ENCODE results near the gene TYRO3. TPM values are rescaled to one million over a fixed set of nuclear protein-coding genes. Genes with fewer than 3 reads are reported as not detected.

Gene TYRO3
- total and polyA plus RNA-seq, 11 donors, result 2.5 to 15.4 (median 3.7) TPM

DNA sequence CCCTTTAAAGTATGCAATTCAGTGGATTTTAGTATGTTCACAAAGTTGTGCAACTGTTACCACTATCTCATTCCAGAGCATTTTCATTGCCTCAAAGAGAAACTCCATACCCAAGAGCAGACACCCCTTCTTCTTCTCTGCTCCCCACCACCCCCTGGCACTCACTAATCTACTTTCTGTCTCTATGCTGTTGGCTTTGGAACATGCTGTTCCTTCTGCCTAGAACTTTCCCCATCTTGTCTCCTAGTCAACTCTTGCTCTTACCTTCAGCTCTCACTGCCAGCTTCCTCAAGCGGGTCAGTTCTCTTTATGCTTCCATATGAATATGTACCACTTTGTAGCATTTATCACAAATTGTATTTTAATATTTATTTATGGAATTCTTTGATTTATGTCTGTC, 50.1 kb downstream of the TYRO3 start:
- Histone ChIP-seq H3K4me3 (no peak overlapping the region), H3K4me1 (peaks cover 0 to 7% (median 5%) of the 10 kb centered on the region in 12 donors), H3K27ac (no peak overlapping the region), H3K27me3 (no peaks in the 10 kb centered on the region), H3K9me3 (peaks cover 0 to 3% (median 0%) of the 10 kb centered on the region in 12 donors), H3K36me3 (no peaks in the 10 kb centered on the region)
- 89 to 100% (median 95%) methylated on average over 1 of the region's 1 CpG for WGBS, 4 donors
- intact Hi-C loops (cut with DNase I), result loop anchor here in 4 of 10 donors (5.0 to 10.0 kb wide), 4 partner anchors 56 to 206 kb away; partner anchors contain the start of gene MGA (in 1 of the 4)
- TF ChIP-seq POLR2A (IDR thresholded peaks at IDR 0.05), result no peak
- TF ChIP-seq, protein P1, sequence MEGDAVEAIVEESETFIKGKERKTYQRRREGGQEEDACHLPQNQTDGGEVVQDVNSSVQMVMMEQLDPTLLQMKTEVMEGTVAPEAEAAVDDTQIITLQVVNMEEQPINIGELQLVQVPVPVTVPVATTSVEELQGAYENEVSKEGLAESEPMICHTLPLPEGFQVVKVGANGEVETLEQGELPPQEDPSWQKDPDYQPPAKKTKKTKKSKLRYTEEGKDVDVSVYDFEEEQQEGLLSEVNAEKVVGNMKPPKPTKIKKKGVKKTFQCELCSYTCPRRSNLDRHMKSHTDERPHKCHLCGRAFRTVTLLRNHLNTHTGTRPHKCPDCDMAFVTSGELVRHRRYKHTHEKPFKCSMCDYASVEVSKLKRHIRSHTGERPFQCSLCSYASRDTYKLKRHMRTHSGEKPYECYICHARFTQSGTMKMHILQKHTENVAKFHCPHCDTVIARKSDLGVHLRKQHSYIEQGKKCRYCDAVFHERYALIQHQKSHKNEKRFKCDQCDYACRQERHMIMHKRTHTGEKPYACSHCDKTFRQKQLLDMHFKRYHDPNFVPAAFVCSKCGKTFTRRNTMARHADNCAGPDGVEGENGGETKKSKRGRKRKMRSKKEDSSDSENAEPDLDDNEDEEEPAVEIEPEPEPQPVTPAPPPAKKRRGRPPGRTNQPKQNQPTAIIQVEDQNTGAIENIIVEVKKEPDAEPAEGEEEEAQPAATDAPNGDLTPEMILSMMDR (IDR thresholded peaks at IDR 0.05), result no peak
- ATAC-seq, result no peak
- no peak for DNase-seq

DNA sequence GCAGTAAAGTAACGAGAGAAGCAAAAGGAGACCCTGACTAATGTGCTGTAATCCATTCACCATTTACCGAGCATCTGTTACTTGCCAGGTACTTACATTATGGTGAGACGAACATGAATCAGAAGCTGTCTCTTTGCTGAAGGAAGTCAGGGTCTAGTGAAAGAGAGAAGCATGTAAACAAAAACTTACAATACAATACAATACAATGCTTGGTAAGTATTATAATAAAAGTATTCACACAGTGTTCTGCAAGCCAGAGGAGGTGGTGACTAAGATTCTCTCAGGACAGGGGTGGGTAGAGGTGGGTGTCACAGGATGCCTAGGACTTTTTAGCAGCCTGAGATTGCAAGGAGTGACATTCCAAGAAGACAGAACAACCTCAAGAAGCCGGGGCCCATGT, 51.0 kb downstream of the TYRO3 start:
- H3K36me3 ChIP-seq, result no peaks in the 10 kb centered on the region
- H3K4me3 ChIP-seq, result no peak overlapping the region
- intact Hi-C loops (cut with DNase I), result no loop called here
- H3K27ac ChIP-seq, result no peak overlapping the region
- H3K27me3 ChIP-seq, result no peaks in the 10 kb centered on the region
- H3K9me3 ChIP-seq, result peaks cover 0 to 4% (median 0%) of the 10 kb centered on the region in 12 donors
- H3K4me1 ChIP-seq, result no peaks in the 10 kb centered on the region
- TF ChIP-seq POLR2A (IDR thresholded peaks at IDR 0.05), result no peak
- TF ChIP-seq, protein P1 (IDR thresholded peaks at IDR 0.05), result no peak
- WGBS, 4 donors, result 73 to 76% (median 75%) methylated on average over 4 of the region's 4 CpGs
- ATAC-seq, result no peak
- no peak for DNase-seq

DNA sequence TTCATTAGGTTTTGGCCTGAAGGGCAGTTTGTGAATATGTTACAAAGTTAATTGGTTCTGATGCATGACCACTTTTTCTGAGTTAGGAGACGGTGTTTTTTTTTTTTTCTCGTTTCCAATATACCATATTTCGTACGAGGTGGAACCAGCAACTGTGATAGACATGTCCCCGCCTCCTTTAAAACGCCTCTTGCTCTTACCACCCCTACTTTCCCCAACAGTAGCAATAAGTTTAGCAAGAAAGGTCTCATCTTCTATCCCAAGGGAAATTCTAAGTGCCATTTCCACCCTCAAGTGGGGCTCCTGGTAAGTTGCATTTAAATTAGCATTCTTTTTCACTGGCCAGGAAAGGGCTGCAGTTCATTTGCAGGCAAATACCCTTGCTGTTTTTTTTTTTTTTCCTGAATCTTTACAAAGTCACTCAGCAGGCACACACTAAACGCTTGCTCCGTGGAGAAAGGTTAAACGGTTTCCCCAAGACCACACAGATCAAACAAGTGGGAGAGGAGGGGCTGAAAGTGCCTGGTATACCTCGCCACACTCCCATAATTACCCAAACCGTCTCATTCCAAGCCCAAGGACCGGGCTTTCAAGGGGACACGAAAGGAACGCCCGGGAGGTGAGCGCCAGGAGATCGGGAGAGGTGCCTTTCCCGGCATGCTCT, 61.7 kb downstream of the TYRO3 start:
- Histone ChIP-seq H3K36me3 (no peaks in the 10 kb centered on the region), H3K9me3 (peaks cover 0 to 15% (median 3%) of the 10 kb centered on the region in 12 donors), H3K4me1 (peaks cover 0 to 19% (median 11%) of the 10 kb centered on the region in 12 donors), H3K27ac (peak overlapping the region; percentile 5 to 90 (median 66)), H3K27me3 (no peaks in the 10 kb centered on the region), H3K4me3 (peak overlapping the region; percentile 34 to 71 (median 56))
- intact Hi-C loops (cut with DNase I), result loop anchor here in 1 of 10 donors (5.0 kb wide), 1 partner anchor 42 kb away; the partner anchor contains the start of gene MGA
- 21 to 28% (median 22%) methylated on average over 18 of the region's 18 CpGs for WGBS, 4 donors
- ATAC-seq (no peak), DNase-seq (no peak)
- TF ChIP-seq POLR2A (IDR thresholded peaks at IDR 0.05), result no peak
- TF ChIP-seq, protein P1 (IDR thresholded peaks at IDR 0.05), result no peak

Measured in heart left ventricle (tissue), 16 donors.